Lower leg skin (tissue), 4 donors: Measurements from ENCODE around the gene EBNA1BP2. TPM values are rescaled to one million over a fixed set of nuclear protein-coding genes. Genes with fewer than 3 reads are reported as not detected.

ENCODE experiments used
- DNase-seq, 2 donors: peaks; one replicate each; pipeline ENCODE4 v3.0.0-alpha.2; 2019; ENCODE audit warnings: low spot score in 2 of 2
- H3K4me3 ChIP-seq: fragments of 200-600 bp; sonication (generic); 2 replicates; pipeline ENCODE4 v1.5.1; 2017; ENCODE audit warnings: mild to moderate bottlenecking, low read depth; ENCODE audit not compliant: poor library complexity, severe bottlenecking
- POLR2A ChIP-seq, 2 donors: fragments of 450-650 bp; IDR thresholded peaks; one replicate each; pipeline ENCODE4 v1.6.1; 2016 to 2017; ENCODE audit warnings: antibody characterized with exemption in 2 of 2, mild to moderate bottlenecking in 1 of 2, moderate library complexity in 1 of 2
- WGBS, 2 donors: methylation state at CpG; one replicate each; pipeline ENCODE4 v1.1.5; 2018; 5-methylcytosine and 5-hydroxymethylcytosine counted together
- intact Hi-C: fragments of 100-400 bp; cut with DNase I; formaldehyde crosslinking; loops from one replicate; pipeline ENCODE4 v1.15.0; 2023; ENCODE audit warnings: low total_unique reads
- total RNA-seq, 4 donors: library from RNA; depleted of rRNA; stranded (reverse); fragments of >200 nt; gene quantifications; one replicate each; pipeline ENCODE4 v1.1.0, GENCODE V29; 2016
- TF ChIP-seq, protein P1 (sequence below), 3 donors: fragments of 450-650 bp; IDR thresholded peaks; one replicate each; pipeline ENCODE4 v1.5.1; 2016; ENCODE audit warnings: antibody characterized with exemption in 3 of 3, mild to moderate bottlenecking in 3 of 3, moderate library complexity in 2 of 3

EBNA1BP2 gene
- total RNA-seq, 4 donors from 2014 or later: 25.2 to 57.2 (median 43.0) TPM

DNA sequence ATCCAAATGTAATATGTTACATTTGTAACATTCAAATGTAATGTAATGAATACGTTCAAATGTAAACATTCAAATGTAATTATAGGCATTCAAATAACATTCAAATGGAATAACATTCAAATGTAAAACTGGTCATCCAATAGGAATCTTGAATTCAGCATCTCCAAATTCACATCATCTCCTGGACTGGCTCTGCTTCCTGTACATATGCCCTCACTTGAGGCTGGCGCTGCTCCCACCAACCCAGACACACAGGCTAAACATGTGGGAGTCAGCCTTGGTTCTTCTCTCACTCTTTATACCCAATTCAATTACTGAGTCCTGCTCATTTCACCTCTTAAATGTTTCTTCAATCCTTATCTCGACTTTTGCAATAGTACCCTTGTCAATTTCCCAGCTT lies 6.9 kb downstream of the EBNA1BP2 start:
- no peak overlapping the region for H3K4me3 ChIP-seq
- no peak for DNase-seq
- TF ChIP-seq, protein P1, sequence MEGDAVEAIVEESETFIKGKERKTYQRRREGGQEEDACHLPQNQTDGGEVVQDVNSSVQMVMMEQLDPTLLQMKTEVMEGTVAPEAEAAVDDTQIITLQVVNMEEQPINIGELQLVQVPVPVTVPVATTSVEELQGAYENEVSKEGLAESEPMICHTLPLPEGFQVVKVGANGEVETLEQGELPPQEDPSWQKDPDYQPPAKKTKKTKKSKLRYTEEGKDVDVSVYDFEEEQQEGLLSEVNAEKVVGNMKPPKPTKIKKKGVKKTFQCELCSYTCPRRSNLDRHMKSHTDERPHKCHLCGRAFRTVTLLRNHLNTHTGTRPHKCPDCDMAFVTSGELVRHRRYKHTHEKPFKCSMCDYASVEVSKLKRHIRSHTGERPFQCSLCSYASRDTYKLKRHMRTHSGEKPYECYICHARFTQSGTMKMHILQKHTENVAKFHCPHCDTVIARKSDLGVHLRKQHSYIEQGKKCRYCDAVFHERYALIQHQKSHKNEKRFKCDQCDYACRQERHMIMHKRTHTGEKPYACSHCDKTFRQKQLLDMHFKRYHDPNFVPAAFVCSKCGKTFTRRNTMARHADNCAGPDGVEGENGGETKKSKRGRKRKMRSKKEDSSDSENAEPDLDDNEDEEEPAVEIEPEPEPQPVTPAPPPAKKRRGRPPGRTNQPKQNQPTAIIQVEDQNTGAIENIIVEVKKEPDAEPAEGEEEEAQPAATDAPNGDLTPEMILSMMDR (IDR thresholded peaks at IDR 0.05): no peak
- no peak for TF ChIP-seq POLR2A (IDR thresholded peaks at IDR 0.05)
- intact Hi-C loops: no loop called here
- 87% methylated on average over 3 of the region's 3 CpGs for WGBS, 2 donors

DNA sequence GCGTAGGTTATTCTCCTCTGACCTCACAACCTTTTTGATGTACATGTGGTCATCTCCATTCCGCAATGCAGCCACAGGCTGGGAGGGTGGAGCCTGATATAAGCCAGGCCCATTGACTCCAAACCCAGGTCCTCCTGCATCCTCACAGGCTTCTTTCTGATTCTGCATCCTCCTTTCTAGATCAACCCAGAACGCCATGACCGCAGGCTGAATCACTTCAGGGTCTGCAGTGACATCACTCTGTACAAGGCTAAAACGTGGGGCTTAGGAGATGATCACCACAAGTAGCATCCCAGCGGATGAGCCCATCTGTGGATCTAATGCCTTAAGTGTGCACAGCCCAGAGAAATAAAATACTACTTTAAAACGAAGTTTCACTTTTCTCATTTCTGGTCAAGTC lies 16.1 kb downstream of the EBNA1BP2 start:
- intact Hi-C loops: no loop called here
- no peak overlapping the region for H3K4me3 ChIP-seq
- 86 to 93% methylated on average over 7 of the region's 7 CpGs for WGBS, 2 donors
- DNase-seq: no peak
- no peak for TF ChIP-seq POLR2A (IDR thresholded peaks at IDR 0.05)
- TF ChIP-seq, protein P1 (IDR thresholded peaks at IDR 0.05): no peak

DNA sequence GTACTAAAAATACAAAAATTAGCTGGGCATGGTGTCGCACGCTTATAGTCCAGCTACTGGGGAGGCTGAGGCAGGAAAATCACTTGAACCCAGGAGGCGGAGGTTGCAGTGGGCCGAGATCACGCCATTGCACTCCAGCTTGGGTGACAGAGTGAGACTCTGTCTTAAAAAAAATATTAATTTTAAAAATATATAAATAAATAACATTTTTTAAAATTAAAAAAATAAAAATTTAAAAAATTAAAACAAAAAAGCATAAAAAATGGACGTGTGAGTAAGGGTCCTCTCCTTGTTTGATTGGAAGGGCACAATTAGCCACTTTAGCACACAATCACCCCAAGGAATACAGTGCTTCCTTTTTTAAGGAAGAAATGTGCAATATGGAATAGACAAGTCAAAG lies 18.6 kb downstream of the EBNA1BP2 start:
- no peak overlapping the region for H3K4me3 ChIP-seq
- intact Hi-C loops: no loop called here
- TF ChIP-seq, protein P1 (IDR thresholded peaks at IDR 0.05): no peak
- TF ChIP-seq POLR2A (IDR thresholded peaks at IDR 0.05): no peak
- no peak for DNase-seq
- WGBS, 2 donors: 92% methylated on average over 6 of the region's 6 CpGs

DNA sequence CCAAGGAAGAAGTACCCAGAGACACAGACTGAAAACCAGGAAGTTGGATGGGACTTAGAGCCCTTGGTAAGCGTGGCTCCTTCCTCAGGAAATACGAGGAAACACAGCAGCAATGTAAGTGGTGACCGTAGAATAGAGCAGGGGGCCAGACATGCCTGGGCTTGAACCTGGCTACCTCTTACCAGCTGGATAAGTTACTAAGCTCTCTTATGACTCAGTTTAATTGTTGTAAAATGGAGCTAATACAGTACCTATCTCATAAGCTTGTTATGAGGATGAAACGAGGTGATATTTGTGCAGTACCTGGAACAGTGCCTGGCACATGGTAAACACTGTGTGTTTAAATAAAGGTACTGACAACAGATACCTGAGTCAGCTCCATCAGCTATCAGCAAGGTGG lies 19.2 kb downstream of the EBNA1BP2 start:
- H3K4me3 ChIP-seq: no peak overlapping the region
- TF ChIP-seq POLR2A (IDR thresholded peaks at IDR 0.05): no peak
- TF ChIP-seq, protein P1 (IDR thresholded peaks at IDR 0.05): no peak
- DNase-seq: no peak
- 29 to 48% methylated on average over 4 of the region's 4 CpGs for WGBS, 2 donors
- intact Hi-C loops: no loop called here

DNA sequence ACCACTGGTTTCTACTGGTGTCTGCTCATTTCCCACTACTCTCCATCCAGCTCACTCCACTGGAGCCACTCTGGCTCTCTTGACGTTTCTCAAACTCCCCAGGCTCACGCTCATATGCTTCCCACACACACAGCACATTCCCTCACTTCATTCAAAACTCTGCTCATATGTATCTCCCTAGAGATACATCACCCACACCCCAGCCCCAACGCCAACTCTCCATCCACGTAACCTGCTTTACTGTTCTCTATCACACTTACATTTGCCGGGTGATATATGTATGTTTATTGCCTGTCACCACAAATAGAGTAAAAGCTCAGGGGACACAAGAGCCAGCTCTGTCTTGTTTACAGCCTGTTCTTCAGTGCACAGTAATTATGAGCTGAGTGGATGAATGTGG lies 22.2 kb downstream of the EBNA1BP2 start:
- H3K4me3 ChIP-seq: no peak overlapping the region
- no peak for TF ChIP-seq POLR2A (IDR thresholded peaks at IDR 0.05)
- TF ChIP-seq, protein P1 (IDR thresholded peaks at IDR 0.05): no peak
- intact Hi-C loops: no loop called here
- WGBS, 2 donors: 69 to 82% methylated on average over 5 of the region's 5 CpGs
- no peak for DNase-seq

DNA sequence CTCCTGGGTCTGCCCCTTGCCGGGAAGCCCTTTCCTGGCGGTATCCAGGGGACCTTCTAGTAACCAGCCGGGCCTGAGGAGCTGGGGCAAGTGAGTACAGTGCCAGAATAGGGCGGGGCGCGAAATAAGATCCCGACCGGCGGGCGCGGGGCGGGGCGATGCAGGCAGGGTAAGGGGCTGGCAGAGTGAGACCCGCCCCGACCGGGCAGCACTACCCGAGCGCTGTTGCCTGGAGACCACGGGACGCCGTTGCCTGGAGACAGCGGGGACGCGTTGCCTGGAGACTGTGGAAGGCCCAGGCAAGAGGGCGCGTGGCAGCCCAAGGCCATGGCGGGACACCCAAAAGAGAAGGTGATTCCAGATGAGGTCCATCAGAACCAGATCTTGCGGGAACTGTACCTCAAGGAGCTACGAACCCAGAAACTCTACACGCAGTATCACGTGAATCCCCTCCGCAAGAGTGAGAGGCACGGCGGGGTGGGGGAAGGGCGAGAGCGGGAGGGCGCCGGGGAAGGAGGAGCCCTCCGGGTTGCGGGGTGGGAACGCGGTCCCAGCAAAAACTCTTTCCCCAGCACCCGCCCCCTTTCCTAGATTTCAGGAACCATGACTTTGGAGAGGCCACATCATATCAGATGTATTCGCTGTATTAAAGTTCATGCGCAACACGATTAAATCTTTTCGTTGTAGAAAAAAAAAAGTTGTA lies 24.3 kb downstream of the EBNA1BP2 start:
- intact Hi-C loops: no loop called here
- 4% methylated on average over 44 to 47 of the region's 47 CpGs for WGBS, 2 donors
- TF ChIP-seq, protein P1 (IDR thresholded peaks at IDR 0.05): no peak
- TF ChIP-seq POLR2A (IDR thresholded peaks at IDR 0.05): no peak
- peak; percentile 50 to 91 for DNase-seq
- no peak overlapping the region for H3K4me3 ChIP-seq
